HCT116 (cell line): ENCODE results near the gene ZNF341. TPM values are rescaled to one million over a fixed set of nuclear protein-coding genes. Genes with fewer than 3 reads are reported as not detected.

ENCODE experiments used
- ATAC-seq: fragments of 200-7000 bp; cut with Tn5 transposase; 2 replicates; pipeline ENCODE4 v1.9.1; 2020; ENCODE audit warnings: mild to moderate bottlenecking, moderate library complexity
- BruUV-seq: library from RNA; stranded (reverse); fragments of 400-500 nt; replicated peaks from 2 replicates; lab custom pipeline; 2021; lab: Mats Ljungman, UMichigan
- CTCF ChIA-PET: fragments of 300-600 bp; sonication (Branson Sonifier 250); formaldehyde crosslinking; loops from one replicate; lab custom pipeline; 2021; ENCODE audit warnings: antibody characterized with exemption; lab: Charles Lee
- POLR2A ChIA-PET: fragments of 300-600, 350-600 bp; sonication (Branson Sonifier 250); formaldehyde crosslinking; loops from one replicate; lab custom pipeline; 2021; ENCODE audit warnings: antibody characterized with exemption; lab: Charles Lee
- RAD21 ChIA-PET, 2 experiments: fragments of 300-600 bp; sonication (Branson Sonifier 250); formaldehyde crosslinking; loops; one replicate each; lab custom pipeline; 2023; ENCODE audit warnings: low total read pairs in 2 of 2; ENCODE audit not compliant: uncharacterized antibody in 2 of 2, unreplicated experiment in 2 of 2, low non-redundant PET in 1 of 2; lab: Charles Lee
- DNase-seq: peaks from one replicate; pipeline ENCODE4 v3.0.0-alpha.2; 2010; ENCODE audit warnings: low read depth, low spot score
- H2AFZ ChIP-seq: fragments of 200-600 bp; shearing (Covaris generic), sonication (generic); 2 replicates; pipeline ENCODE4 v1.6.1; 2017; ENCODE audit warnings: low read depth, mixed run types, mixed read lengths, antibody characterized with exemption, low read length; ENCODE audit not compliant: poor library complexity, severe bottlenecking
- H3K27ac ChIP-seq: 2 replicates; pipeline ENCODE4 v1.5.1; 2012; ENCODE audit warnings: low read depth, low read length
- H3K27me3 ChIP-seq: fragments of 200-600 bp; sonication (generic); 2 replicates; pipeline ENCODE4 v1.6.1; 2016; ENCODE audit warnings: mixed run types, low read length, mixed read lengths; ENCODE audit not compliant: insufficient read depth
- H3K36me3 ChIP-seq, 2 experiments: fragments of 200-500 bp in 1 of 2; fragments of 200-600 bp in 1 of 2; sonication (Bioruptor generic) in 1 of 2; sonication (generic) in 1 of 2; 2 replicates each; pipeline versions ENCODE4 v1.5.1 to v1.6.1; 2014 to 2016; ENCODE audit warnings: low read length in 2 of 2, inconsistent platforms in 1 of 2, mixed read lengths in 1 of 2, mixed run types in 1 of 2; ENCODE audit not compliant: insufficient read depth in 2 of 2, control insufficient read depth in 1 of 2
- H3K4me1 ChIP-seq, 2 experiments: fragments of 200-600 bp in 1 of 2; sonication (generic) in 1 of 2; 2 replicates each; pipeline versions ENCODE4 v1.5.1 to v1.6.1; 2012 to 2017; ENCODE audit warnings: low read length in 2 of 2, inconsistent platforms in 1 of 2, mild to moderate bottlenecking in 1 of 2, mixed read lengths in 1 of 2, mixed run types in 1 of 2, moderate library complexity in 1 of 2; ENCODE audit not compliant: insufficient read depth in 2 of 2, control insufficient read depth in 1 of 2
- H3K4me2 ChIP-seq: fragments of 200-600 bp; sonication (generic); 2 replicates; pipeline ENCODE4 v1.6.1; 2017; ENCODE audit warnings: mixed run types, low read length, mixed read lengths
- H3K4me3 ChIP-seq, 2 experiments: fragments of 200-600 bp in 1 of 2; sonication (generic) in 1 of 2; replicated peaks in 1 of 2; 2 replicates each; pipeline ENCODE4 v1.5.1; 2011 to 2016; ENCODE audit warnings: low read length in 2 of 2, control low read depth in 1 of 2, low read depth in 1 of 2, mild to moderate bottlenecking in 1 of 2, mixed read lengths in 1 of 2, mixed run types in 1 of 2
- H3K79me2 ChIP-seq: fragments of 200-600 bp; sonication (generic); 2 replicates; pipeline ENCODE4 v1.6.1; 2017; ENCODE audit warnings: mild to moderate bottlenecking, mixed run types, low read length, moderate library complexity, mixed read lengths; ENCODE audit not compliant: insufficient read depth
- H3K9ac ChIP-seq: fragments of 200-600 bp; sonication (generic); 2 replicates; pipeline ENCODE4 v1.6.1; 2016; ENCODE audit warnings: low read length, mixed read lengths
- H3K9me2 ChIP-seq: fragments of 200-600 bp; sonication (generic), shearing (Covaris generic); 2 replicates; pipeline ENCODE4 v1.6.1; 2017; ENCODE audit warnings: mixed run types, mild to moderate bottlenecking, moderate library complexity; ENCODE audit not compliant: insufficient read depth
- H3K9me3 ChIP-seq, 2 experiments: fragments of 200-500 bp in 1 of 2; fragments of 200-600 bp in 1 of 2; sonication (Bioruptor generic) in 1 of 2; sonication (generic) in 1 of 2; 2 replicates each; pipeline ENCODE4 v1.6.1; 2014 to 2017; ENCODE audit warnings: low read length in 2 of 2, mixed read lengths in 2 of 2, inconsistent platforms in 1 of 2, low read depth in 1 of 2, mild to moderate bottlenecking in 1 of 2, mixed run types in 1 of 2, moderate library complexity in 1 of 2; ENCODE audit not compliant: control insufficient read depth in 1 of 2, insufficient read depth in 1 of 2
- H4K20me1 ChIP-seq: fragments of 200-600 bp; sonication (generic), shearing (Covaris generic); 2 replicates; pipeline ENCODE4 v1.6.1; 2017; ENCODE audit warnings: mixed run types, mild to moderate bottlenecking, moderate library complexity; ENCODE audit not compliant: insufficient read depth
- CBX3 ChIP-seq: IDR thresholded peaks from 2 replicates; pipeline ENCODE4 v1.6.1; 2012; ENCODE audit warnings: low read depth
- CEBPB ChIP-seq: IDR thresholded peaks from 2 replicates; pipeline ENCODE4 v1.6.1; 2012; ENCODE audit warnings: low read depth
- EZH2 ChIP-seq: fragments of 200-600 bp; sonication (generic); IDR thresholded peaks from 2 replicates; pipeline ENCODE4 v1.6.1; 2017; ENCODE audit warnings: antibody characterized with exemption, mixed run types
- EZH2phosphoT487 ChIP-seq: fragments of 200-600 bp; IDR thresholded peaks from 2 replicates; pipeline ENCODE4 v1.6.1; 2018; ENCODE audit warnings: antibody characterized with exemption, borderline replicate concordance
- FOSL1 ChIP-seq: IDR thresholded peaks from 2 replicates; pipeline ENCODE4 v1.6.1; 2012; ENCODE audit warnings: low read depth
- JUND ChIP-seq: IDR thresholded peaks from 2 replicates; pipeline ENCODE4 v1.6.1; 2012
- POLR2A ChIP-seq: IDR thresholded peaks from 2 replicates; pipeline ENCODE4 v1.7.0; 2011; ENCODE audit warnings: borderline replicate concordance; ENCODE audit not compliant: insufficient read depth, insufficient read length; ENCODE audit errors: extremely low read depth
- RAD21 ChIP-seq: IDR thresholded peaks from 2 replicates; pipeline ENCODE4 v1.6.1; 2012; ENCODE audit warnings: low read depth, mild to moderate bottlenecking
- SIN3A ChIP-seq: IDR thresholded peaks from 2 replicates; pipeline ENCODE4 v1.6.1; 2012; ENCODE audit warnings: low read depth
- TCF7L2 ChIP-seq: IDR thresholded peaks from 2 replicates; pipeline ENCODE4 v1.7.0; 2011; ENCODE audit warnings: borderline replicate concordance, inconsistent platforms; ENCODE audit not compliant: insufficient read depth, insufficient read length; ENCODE audit errors: extremely low read depth
- ZFX ChIP-seq: fragments of 450-650 bp; IDR thresholded peaks from 2 replicates; pipeline ENCODE4 v1.6.1; 2017
- ZNF274 ChIP-seq: fragments of 200-500 bp; sonication (Bioruptor generic); IDR thresholded peaks from 2 replicates; pipeline ENCODE4 v1.6.1; 2014; ENCODE audit warnings: mild to moderate bottlenecking, low read depth, low read length, inconsistent platforms
- intact Hi-C: fragments of 100-400 bp; cut with micrococcal nuclease; formaldehyde crosslinking; loops from 2 replicates; pipeline ENCODE4 v1.10.0; 2022
- total RNA-seq: library from RNA; stranded (reverse); gene quantifications from one replicate; pipeline ENCODE4 v1.2.1, GENCODE V29; 2021; ENCODE audit not compliant: unreplicated experiment
- TF ChIP-seq, protein P1 (sequence below): IDR thresholded peaks from 2 replicates; pipeline ENCODE4 v1.6.1; 2012

Gene ZNF341
- total RNA-seq, 1 experiment from 2014 or later, result 4.9 TPM

DNA sequence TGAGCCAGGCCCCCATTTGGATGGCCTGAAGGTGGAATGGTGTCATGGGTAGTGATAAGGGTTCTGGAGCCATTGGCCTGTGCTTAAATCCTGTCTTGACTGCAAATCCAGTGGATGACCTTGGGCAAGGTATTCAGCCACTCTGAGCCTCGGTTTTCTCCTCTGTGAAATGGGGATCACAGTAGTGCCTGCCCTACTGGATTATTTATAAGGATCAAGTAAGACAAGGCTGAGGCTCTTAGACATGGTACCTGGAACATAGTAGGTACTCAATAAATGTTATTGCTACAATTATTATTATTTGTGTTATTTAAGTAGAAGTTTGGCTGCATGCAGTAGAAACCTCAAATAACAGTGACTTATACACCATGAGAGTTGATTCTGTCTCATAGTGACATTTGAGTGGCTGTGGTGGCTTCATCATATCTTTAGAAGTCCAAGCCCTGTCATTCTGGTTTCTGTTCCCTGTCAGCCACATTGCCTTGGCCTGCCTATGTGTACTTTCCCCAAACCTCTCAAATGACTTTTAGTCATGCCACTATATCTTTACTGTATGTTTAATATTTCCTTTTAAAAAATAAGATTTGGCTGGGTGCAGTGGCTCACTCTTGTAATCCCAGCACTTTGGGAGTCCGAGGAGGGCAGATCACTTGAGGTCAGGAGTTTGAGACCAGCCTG lies 41.8 kb downstream of the ZNF341 start:
- Histone ChIP-seq H3K36me3 (no peaks in the 10 kb centered on the region; a peak in 1 of 4 replicates), H3K4me2 (no peak overlapping the region), H3K27ac (no peak overlapping the region), H3K27me3 (no peaks in the 10 kb centered on the region), H3K9ac (no peak overlapping the region)
- intact Hi-C loops, result no loop called here
- ChIA-PET CTCF (no interaction called here), POLR2A (no interaction called here)
- DNase-seq, result no peak
- no TSS peak for BruUV-seq
- TF ChIP-seq ZNF274, result no peak
- no peak for TF ChIP-seq JUND
- TF ChIP-seq CEBPB, result no peak
- no peak for TF ChIP-seq ZFX
- no peak for TF ChIP-seq EZH2
- TF ChIP-seq, protein P1, sequence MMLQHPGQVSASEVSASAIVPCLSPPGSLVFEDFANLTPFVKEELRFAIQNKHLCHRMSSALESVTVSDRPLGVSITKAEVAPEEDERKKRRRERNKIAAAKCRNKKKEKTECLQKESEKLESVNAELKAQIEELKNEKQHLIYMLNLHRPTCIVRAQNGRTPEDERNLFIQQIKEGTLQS, result no peak
- TF ChIP-seq, all 23 proteins: peak for 0
- Histone ChIP-seq H3K9me3 (no peaks in the 10 kb centered on the region), H3K4me1 (peaks cover 11 to 12% of the 10 kb centered on the region in 2 experiments), H2AFZ (no peak overlapping the region), H3K4me3 (no peak overlapping the region), H3K79me2 (no peaks in the 10 kb centered on the region), H3K9me2 (no peaks in the 10 kb centered on the region), H4K20me1 (no peaks in the 10 kb centered on the region)
- no peak for ATAC-seq
- RAD21 ChIA-PET, result no interaction called here

DNA sequence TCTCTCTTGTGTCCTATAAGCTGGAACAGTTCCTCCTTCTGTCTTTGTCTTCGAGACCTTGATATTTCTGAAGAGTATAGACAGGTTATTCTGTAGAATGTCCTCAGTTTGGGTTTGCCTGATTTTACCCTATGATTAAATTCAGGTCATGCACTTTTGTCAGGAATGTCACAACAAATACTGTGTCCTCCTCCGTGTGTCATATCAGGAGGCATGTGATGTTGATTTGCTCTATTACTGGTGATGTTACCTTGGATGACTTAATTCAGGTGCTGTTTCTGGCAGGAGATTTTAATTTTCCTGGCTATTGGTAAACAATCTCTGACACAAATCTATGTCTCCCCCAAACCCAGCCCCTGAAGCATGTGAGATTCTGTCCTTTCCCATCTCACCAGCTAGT lies 46.0 kb downstream of the ZNF341 start:
- no TSS peak for BruUV-seq
- CTCF ChIA-PET, result no interaction called here
- no peak for DNase-seq
- no peaks in the 10 kb centered on the region for H3K79me2 ChIP-seq
- H3K9me3 ChIP-seq, result no peaks in the 10 kb centered on the region
- H3K9me2 ChIP-seq, result no peaks in the 10 kb centered on the region
- peak overlapping the region; percentile 51; the same call in 1 of the 2 replicates for H3K27ac ChIP-seq
- peaks cover 17 to 30% of the 10 kb centered on the region in 2 experiments for H3K4me1 ChIP-seq
- H4K20me1 ChIP-seq, result no peaks in the 10 kb centered on the region
- H2AFZ ChIP-seq, result no peak overlapping the region
- TF ChIP-seq CBX3 (no peak), SIN3A (no peak), POLR2A (no peak), RAD21 (no peak), FOSL1 (no peak), TCF7L2 (no peak), ZFX (no peak), EZH2phosphoT487 (no peak)
- TF ChIP-seq, protein P1, result no peak
- H3K4me3 ChIP-seq, result no peak overlapping the region
- no peak for ATAC-seq
- no peaks in the 10 kb centered on the region for H3K36me3 ChIP-seq
- H3K9ac ChIP-seq, result peak overlapping the region; percentile 36; the same call in 1 of the 2 replicates
- peak overlapping the region; percentile 50 for H3K4me2 ChIP-seq
- H3K27me3 ChIP-seq, result no peaks in the 10 kb centered on the region
- intact Hi-C loops, result no loop called here
- POLR2A ChIA-PET, result no interaction called here
- RAD21 ChIA-PET, result interaction anchor here in 1 of 2 experiments (0.5 kb wide), 1 partner anchor 275 kb away, joined by 4 read pairs; no protein-coding TSS in a partner anchor
